PFSK-1 (cell line): Measurements from ENCODE around the gene TAF3.
A peak's percentile ranks its signal among the peaks of the same experiment; 100 is the strongest.

ENCODE experiments used
- FOXP2 ChIP-seq: optimal IDR thresholded peaks from 2 replicates; pipeline ENCODE3; 2011; ENCODE audit warnings: borderline replicate concordance, control low read depth, inconsistent platforms; ENCODE audit not compliant: insufficient read depth; ENCODE audit errors: extremely low read length, extremely low read depth
- POLR2AphosphoS5 ChIP-seq: IDR thresholded peaks from 2 replicates; pipeline ENCODE4 v1.6.1; 2012; ENCODE audit warnings: low read depth, mild to moderate bottlenecking, control low read depth, low read length, moderate library complexity
- SIN3A ChIP-seq: IDR thresholded peaks from 2 replicates; pipeline ENCODE4 v1.6.1; 2012; ENCODE audit warnings: mild to moderate bottlenecking, low read length, moderate library complexity, borderline replicate concordance; ENCODE audit not compliant: insufficient read depth
- TAF1 ChIP-seq: IDR thresholded peaks from 2 replicates; pipeline ENCODE4 v1.6.1; 2012; ENCODE audit warnings: low read length, control low read depth, borderline replicate concordance; ENCODE audit not compliant: insufficient read depth
- TF ChIP-seq, protein P1 (sequence below), 2 experiments: IDR thresholded peaks; 2 replicates each; pipeline versions ENCODE4 v1.6.1 to v1.8.0; 2011 to 2012; ENCODE audit warnings: low read depth in 2 of 2, low read length in 2 of 2, control low read depth in 1 of 2, inconsistent platforms in 1 of 2, mild to moderate bottlenecking in 1 of 2, moderate library complexity in 1 of 2; ENCODE audit not compliant: insufficient read depth in 1 of 2

Gene TAF3

DNA sequence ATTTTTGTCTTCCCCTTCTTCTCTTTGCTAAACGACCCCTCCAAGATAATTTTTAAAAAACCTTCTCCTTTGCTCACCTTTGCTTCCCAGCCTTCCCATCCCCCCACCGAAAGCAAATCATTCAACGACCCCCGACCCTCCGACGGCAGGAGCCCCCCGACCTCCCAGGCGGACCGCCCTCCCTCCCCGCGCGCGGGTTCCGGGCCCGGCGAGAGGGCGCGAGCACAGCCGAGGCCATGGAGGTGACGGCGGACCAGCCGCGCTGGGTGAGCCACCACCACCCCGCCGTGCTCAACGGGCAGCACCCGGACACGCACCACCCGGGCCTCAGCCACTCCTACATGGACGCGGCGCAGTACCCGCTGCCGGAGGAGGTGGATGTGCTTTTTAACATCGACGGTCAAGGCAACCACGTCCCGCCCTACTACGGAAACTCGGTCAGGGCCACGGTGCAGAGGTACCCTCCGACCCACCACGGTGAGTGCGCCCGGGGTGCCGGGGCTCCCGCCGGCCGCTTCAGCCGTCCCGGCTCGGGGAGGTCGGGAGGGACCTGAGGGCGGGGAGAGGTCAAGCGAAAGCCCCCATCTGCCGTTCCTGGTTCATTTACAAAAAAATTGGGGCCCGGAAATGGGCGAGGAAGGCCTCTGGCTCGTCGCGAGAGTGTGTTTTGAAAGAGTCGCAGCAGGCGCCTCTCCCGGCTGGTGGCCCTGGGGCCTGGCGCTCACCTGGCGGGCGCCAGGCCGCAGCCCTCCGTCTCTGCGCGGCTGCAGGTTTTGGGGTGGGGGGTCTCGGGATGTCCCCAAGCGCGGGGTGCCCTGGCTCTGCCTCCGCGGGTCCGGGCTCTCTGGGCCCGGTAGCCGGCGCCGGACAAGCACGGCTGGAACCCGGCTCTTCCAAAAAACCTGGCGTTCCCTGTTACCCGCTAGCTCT lies 237.4 kb downstream of the TAF3 start:
- TF ChIP-seq TAF1 = no peak
- no peak for TF ChIP-seq SIN3A
- TF ChIP-seq, protein P1, sequence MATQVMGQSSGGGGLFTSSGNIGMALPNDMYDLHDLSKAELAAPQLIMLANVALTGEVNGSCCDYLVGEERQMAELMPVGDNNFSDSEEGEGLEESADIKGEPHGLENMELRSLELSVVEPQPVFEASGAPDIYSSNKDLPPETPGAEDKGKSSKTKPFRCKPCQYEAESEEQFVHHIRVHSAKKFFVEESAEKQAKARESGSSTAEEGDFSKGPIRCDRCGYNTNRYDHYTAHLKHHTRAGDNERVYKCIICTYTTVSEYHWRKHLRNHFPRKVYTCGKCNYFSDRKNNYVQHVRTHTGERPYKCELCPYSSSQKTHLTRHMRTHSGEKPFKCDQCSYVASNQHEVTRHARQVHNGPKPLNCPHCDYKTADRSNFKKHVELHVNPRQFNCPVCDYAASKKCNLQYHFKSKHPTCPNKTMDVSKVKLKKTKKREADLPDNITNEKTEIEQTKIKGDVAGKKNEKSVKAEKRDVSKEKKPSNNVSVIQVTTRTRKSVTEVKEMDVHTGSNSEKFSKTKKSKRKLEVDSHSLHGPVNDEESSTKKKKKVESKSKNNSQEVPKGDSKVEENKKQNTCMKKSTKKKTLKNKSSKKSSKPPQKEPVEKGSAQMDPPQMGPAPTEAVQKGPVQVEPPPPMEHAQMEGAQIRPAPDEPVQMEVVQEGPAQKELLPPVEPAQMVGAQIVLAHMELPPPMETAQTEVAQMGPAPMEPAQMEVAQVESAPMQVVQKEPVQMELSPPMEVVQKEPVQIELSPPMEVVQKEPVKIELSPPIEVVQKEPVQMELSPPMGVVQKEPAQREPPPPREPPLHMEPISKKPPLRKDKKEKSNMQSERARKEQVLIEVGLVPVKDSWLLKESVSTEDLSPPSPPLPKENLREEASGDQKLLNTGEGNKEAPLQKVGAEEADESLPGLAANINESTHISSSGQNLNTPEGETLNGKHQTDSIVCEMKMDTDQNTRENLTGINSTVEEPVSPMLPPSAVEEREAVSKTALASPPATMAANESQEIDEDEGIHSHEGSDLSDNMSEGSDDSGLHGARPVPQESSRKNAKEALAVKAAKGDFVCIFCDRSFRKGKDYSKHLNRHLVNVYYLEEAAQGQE (IDR thresholded peaks at IDR 0.05; ENCODE audit: insufficient read depth in 1 of 2, low read depth in 2 of 2, low read length in 2 of 2) = no peak
- no peak for TF ChIP-seq POLR2AphosphoS5
- TF ChIP-seq FOXP2 = no peak

DNA sequence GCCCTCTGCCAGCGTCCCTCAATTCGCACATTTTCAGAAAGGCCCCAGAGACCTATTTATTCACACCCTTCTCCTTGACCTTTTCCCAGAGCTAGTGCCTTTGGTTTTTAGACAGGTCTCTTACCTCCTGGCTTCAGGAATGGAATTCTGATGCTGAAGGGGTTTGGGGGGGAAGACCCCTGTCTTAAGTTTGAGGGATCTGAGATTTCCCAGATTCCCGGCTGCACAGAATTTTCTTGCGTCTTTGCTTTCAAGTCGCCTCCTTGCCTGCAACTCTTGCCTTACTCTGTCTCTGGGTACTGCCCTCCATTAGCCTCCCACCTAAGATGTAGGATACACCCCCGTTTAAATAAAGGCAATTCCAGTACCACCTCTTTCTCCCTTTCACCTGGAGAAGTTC lies 238.1 kb downstream of the TAF3 start:
- TF ChIP-seq TAF1 (no peak), SIN3A (no peak), FOXP2 (no peak), POLR2AphosphoS5 (no peak)
- TF ChIP-seq, protein P1 (IDR thresholded peaks at IDR 0.05; ENCODE audit: insufficient read depth in 1 of 2, low read depth in 2 of 2, low read length in 2 of 2) = no peak

DNA sequence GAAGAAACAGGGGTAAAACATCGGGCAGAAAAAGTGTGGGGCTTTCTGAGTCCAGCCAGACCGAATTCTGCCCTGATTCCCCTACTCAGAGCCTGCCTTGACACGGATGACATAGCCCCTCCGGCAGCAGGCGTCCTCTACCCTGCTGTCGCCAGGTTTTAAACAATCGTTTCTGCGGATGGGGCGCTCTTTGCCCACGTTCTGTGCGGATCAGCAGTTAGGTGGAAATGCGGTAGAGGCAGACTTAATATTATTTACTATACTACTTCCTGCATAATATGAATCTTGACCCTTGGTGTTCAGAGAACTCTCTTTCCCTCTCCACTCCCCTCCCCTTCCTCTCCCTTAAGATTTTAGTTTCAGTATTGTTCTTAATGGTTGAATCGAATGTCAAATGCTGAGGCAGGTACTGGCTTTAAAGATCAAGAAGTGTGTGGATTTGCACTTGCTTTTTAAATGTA lies 238.6 kb downstream of the TAF3 start:
- no peak for TF ChIP-seq TAF1
- TF ChIP-seq, protein P1 (IDR thresholded peaks at IDR 0.05; ENCODE audit: insufficient read depth in 1 of 2, low read depth in 2 of 2, low read length in 2 of 2) = no peak
- peak; percentile 60; the same call in 1 of the 2 replicates for TF ChIP-seq SIN3A

DNA sequence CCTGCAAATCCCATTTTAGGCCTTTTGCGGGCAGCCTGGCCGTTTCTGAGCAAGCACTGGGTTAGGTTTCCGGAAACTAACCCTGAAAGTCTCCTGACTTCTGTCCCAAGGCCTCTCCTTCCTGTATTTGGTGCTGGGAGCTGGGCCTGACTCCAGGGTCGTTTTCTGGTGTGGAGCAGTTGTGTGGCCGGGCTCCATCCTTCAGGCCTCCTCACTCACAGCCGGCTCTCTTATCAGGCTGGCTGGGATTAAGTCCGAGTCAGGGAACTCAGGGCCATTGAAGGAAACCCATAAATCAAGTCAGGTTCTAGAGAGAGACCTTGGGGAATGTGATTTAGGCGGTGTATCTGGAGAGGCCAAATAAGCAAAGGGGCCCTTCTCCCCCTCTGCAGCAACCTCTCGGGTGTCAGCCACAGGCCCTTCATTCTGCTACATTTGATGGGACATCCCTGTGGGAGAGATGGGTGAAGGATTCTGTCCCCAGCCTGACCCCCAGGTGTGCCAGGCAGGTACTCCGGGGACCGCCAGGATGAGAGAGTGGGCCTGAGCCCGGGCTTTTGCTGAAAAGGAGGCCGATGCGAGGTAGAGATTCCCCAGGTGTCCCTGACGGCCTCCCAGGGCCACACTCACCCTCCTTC lies 239.4 kb downstream of the TAF3 start:
- TF ChIP-seq TAF1 (no peak), FOXP2 (no peak), SIN3A (no peak), POLR2AphosphoS5 (no peak)
- TF ChIP-seq, protein P1 (IDR thresholded peaks at IDR 0.05; ENCODE audit: insufficient read depth in 1 of 2, low read depth in 2 of 2, low read length in 2 of 2) = no peak
